ENCODE results near the gene C11orf58. TPM values are rescaled to one million over a fixed set of nuclear protein-coding genes. Genes with fewer than 3 reads are reported as not detected.

C11orf58 gene
- 178 to 255 TPM (median 182 TPM) in 5 replicates for total RNA-seq (2022; extraction: Qiagen RNA extraction; ENCODE audit: low read depth)

DNA sequence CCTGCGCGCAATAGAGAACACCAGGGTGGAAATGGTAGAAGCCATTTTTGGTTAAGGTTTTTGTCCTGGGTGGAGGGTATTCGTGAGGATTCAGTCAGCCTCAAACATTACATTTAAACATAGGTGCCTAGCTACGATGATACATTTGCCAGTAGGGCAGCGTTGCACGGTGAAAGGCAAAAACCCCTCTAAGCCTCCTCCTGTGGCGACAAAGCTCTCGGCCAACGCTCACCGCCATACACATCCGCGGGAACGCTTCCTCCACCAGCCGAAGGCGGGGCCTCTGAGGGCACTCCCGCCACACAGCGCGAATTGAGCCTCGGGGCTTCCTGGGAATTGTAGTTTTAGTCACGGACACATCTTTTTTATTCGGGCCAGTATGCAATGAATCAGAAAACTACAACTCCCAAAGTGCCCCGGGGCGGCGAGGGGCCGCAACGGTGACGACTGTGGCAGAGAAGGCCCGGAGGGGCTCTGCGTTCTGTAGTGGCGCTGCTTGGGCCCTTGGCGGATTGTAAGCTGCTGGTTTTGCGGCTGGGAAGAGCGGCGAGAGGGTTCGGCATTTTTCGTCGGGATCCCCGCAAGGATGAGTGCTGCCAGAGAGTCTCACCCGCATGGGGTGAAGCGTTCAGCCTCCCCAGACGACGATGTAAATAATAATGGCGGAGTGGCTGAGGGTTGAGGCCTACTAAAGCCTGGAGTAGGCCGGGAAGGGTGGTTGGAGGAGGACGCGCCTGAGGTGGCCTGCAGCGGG, at the start of gene C11orf58:
Gene C11orf58 (plus strand): TSS at position 455 of the 754 bp plus-strand sequence. CDS start 132 bp downstream, at position 587.

All from A549 treated with GW870086 at 1 μM for 4 hours (cell line).